A549 (cell line): ENCODE results near the gene PRKCZ. TPM values are rescaled to one million over a fixed set of nuclear protein-coding genes. Genes with fewer than 3 reads are reported as not detected.

Source experiments
- ATAC-seq, 2 experiments: fragments of 200-7000 bp in 1 of 2; fragments of >200 bp in 1 of 2; cut with Nextera tagmentation in 1 of 2; cut with Tn5 transposase in 1 of 2; 3 replicates each; pipeline versions ENCODE4 v1.8.0 to v1.9.1; 2018 to 2020; ENCODE audit warnings: mild to moderate bottlenecking in 1 of 2, moderate library complexity in 1 of 2
- CTCF ChIA-PET: fragments of 300-600 bp; sonication (Branson Sonifier 250); formaldehyde crosslinking; extraction: SDS; loops from one replicate; lab custom pipeline; 2021; ENCODE audit warnings: antibody characterized with exemption, inconsistent platforms; lab: Yijun Ruan, JAX
- POLR2A ChIA-PET: fragments of 350-600 bp; formaldehyde crosslinking; extraction: SDS; loops from one replicate; lab custom pipeline; 2021; ENCODE audit warnings: antibody characterized with exemption, inconsistent platforms; lab: Yijun Ruan, JAX
- DNase-seq, 2 experiments: peaks; one replicate each; pipeline versions ENCODE4 v3.0.0 to v3.0.0-alpha.2; 2011 to 2016; ENCODE audit warnings: low read depth in 1 of 2, low spot score in 1 of 2
- FAIRE-seq: peaks from 2 replicates; lab custom pipeline; 2011; peaks lifted over from hg19 to GRCh38; lab: Jason Lieb, UNC
- H3K27ac ChIP-seq, 2 experiments: fragments of >200 bp; sonication (Bioruptor Twin); formaldehyde crosslinking; 3 replicates each; pipeline ENCODE4 v1.5.1; 2016 to 2017
- H3K4me1 ChIP-seq: fragments of >200 bp; sonication (Bioruptor Twin); formaldehyde crosslinking; 3 replicates; pipeline ENCODE4 v1.6.1; 2016
- H3K4me2 ChIP-seq: fragments of >200 bp; sonication (Bioruptor Twin); formaldehyde crosslinking; 3 replicates; pipeline ENCODE4 v1.6.1; 2016
- H3K4me3 ChIP-seq: fragments of >200 bp; sonication (Bioruptor Twin); formaldehyde crosslinking; 3 replicates; pipeline ENCODE4 v1.5.1; 2016
- H3K9me3 ChIP-seq: fragments of >200 bp; sonication (Bioruptor Twin); formaldehyde crosslinking; 3 replicates; pipeline ENCODE4 v1.6.1; 2016
- BHLHE40 ChIP-seq: IDR thresholded peaks from 2 replicates; pipeline ENCODE4 v1.6.1; 2012; ENCODE audit warnings: low read depth, low read length, inconsistent platforms
- CHD2 ChIP-seq: fragments of 150-350 bp; IDR thresholded peaks from 2 replicates; pipeline ENCODE4 v1.6.1; 2014; ENCODE audit warnings: low read length; ENCODE audit not compliant: partially characterized antibody
- FOXS1 ChIP-seq: fragments of 250-450 bp; sonication (Bioruptor Pico); IDR thresholded peaks from 2 replicates; pipeline ENCODE4 v1.5.0; 2020; ENCODE audit warnings: mild to moderate bottlenecking, moderate library complexity
- HOXA7 ChIP-seq: fragments of 250-450 bp; sonication (Bioruptor Pico); IDR thresholded peaks from 2 replicates; pipeline ENCODE4 v1.5.0; 2020; ENCODE audit warnings: mild to moderate bottlenecking, moderate library complexity
- HOXB13 ChIP-seq: fragments of 250-450 bp; sonication (Bioruptor Pico); IDR thresholded peaks from 2 replicates; pipeline ENCODE4 v1.5.0; 2020; ENCODE audit warnings: low read depth, mild to moderate bottlenecking, moderate library complexity
- HOXB5 ChIP-seq: fragments of 250-450 bp; sonication (Bioruptor Pico); IDR thresholded peaks from 2 replicates; pipeline ENCODE4 v1.5.0; 2020; ENCODE audit warnings: mild to moderate bottlenecking, moderate library complexity
- JUNB ChIP-seq: fragments of >200 bp; sonication (Bioruptor Twin); formaldehyde crosslinking; IDR thresholded peaks from 2 replicates; pipeline ENCODE4 v1.6.1; 2016
- KDM1A ChIP-seq: fragments of 200-600 bp; sonication (generic); IDR thresholded peaks from 2 replicates; pipeline ENCODE4 v1.6.1; 2016; ENCODE audit warnings: low read depth, mild to moderate bottlenecking
- KDM5A ChIP-seq: fragments of 200-600 bp; sonication (generic); IDR thresholded peaks from 2 replicates; pipeline ENCODE4 v1.6.1; 2016; ENCODE audit warnings: antibody characterized with exemption, mild to moderate bottlenecking
- MAZ ChIP-seq: fragments of 150-350 bp; IDR thresholded peaks from 2 replicates; pipeline ENCODE4 v1.6.1; 2014; ENCODE audit warnings: antibody characterized with exemption, low read depth, low read length, borderline replicate concordance
- PHF8 ChIP-seq: fragments of 200-600 bp; sonication (generic); IDR thresholded peaks from 2 replicates; pipeline ENCODE4 v1.6.1; 2016; ENCODE audit warnings: low read depth, mild to moderate bottlenecking, antibody characterized with exemption, moderate library complexity, borderline replicate concordance
- RAD21 ChIP-seq, 2 experiments: fragments of >200 bp in 1 of 2; sonication (Bioruptor Twin) in 1 of 2; formaldehyde crosslinking in 1 of 2; IDR thresholded peaks in 1 of 2; conservative IDR thresholded peaks in 1 of 2; 2 replicates in 1 of 2; 3 replicates in 1 of 2; pipeline ENCODE4 v1.6.1; 2012 to 2018; ENCODE audit warnings: inconsistent platforms in 1 of 2
- SMC3 ChIP-seq: fragments of >200 bp; sonication (Bioruptor Twin); formaldehyde crosslinking; IDR thresholded peaks from 3 replicates; pipeline ENCODE4 v1.6.1; 2018; ENCODE audit warnings: inconsistent platforms
- TP53 ChIP-seq: fragments of 250-450 bp; sonication (Bioruptor Pico); IDR thresholded peaks from 2 replicates; pipeline ENCODE4 v1.5.0; 2021; ENCODE audit warnings: mild to moderate bottlenecking, moderate library complexity
- ZNF302 ChIP-seq: fragments of 250-450 bp; sonication (Bioruptor Pico); IDR thresholded peaks from 2 replicates; pipeline ENCODE4 v1.9.0; 2021; ENCODE audit warnings: inconsistent platforms, mild to moderate bottlenecking, moderate library complexity
- WGBS: methylation state at CpG from one replicate; pipeline ENCODE4 v1.1.6; 2017; ENCODE audit errors: missing lambda C conversion rate; 5-methylcytosine and 5-hydroxymethylcytosine counted together
- polyA plus RNA-seq, 4 experiments: library from polyadenylated mRNA; depleted of rRNA in 3 of 4; stranded (reverse); fragments of >200 nt; fragmentation: RNase III in 1 of 4; extraction: RNeasy Plus Mini Kit Qiagen cat#74134 plus additional on column Dnase treatment in 1 of 4; gene quantifications; 2 replicates in 3 of 4; 3 replicates in 1 of 4; pipeline ENCODE4 v1.2.3, GENCODE V29; 2011 to 2017
- TF ChIP-seq, protein P1 (sequence below): fragments of >200 bp; sonication (Bioruptor Twin); formaldehyde crosslinking; IDR thresholded peaks from 3 replicates; pipeline ENCODE4 v1.5.1; 2016
- TF ChIP-seq, protein P2 (sequence below): IDR thresholded peaks from 2 replicates; pipeline ENCODE4 v1.6.1; 2012; ENCODE audit warnings: low read depth, borderline replicate concordance
- TF ChIP-seq, protein P3 (sequence below): IDR thresholded peaks from 2 replicates; pipeline ENCODE4 v1.6.1; 2012
- TF ChIP-seq, protein P4 (sequence below): IDR thresholded peaks from 2 replicates; pipeline ENCODE4 v1.6.1; 2012
- TF ChIP-seq, protein P5 (sequence below): fragments of 250-450 bp; sonication (Bioruptor Pico); IDR thresholded peaks from 2 replicates; pipeline ENCODE4 v1.5.0; 2020; ENCODE audit warnings: low read depth, mild to moderate bottlenecking, moderate library complexity
- TF ChIP-seq, protein P6 (sequence below): fragments of 150-350 bp; IDR thresholded peaks from 2 replicates; pipeline ENCODE4 v1.6.1; 2014; ENCODE audit warnings: low read depth, mild to moderate bottlenecking, low read length

PRKCZ gene
- polyA plus RNA-seq, 2 of the 4 experiments (the other 2 are of a cell fraction) = 9.5 to 9.8 TPM

DNA sequence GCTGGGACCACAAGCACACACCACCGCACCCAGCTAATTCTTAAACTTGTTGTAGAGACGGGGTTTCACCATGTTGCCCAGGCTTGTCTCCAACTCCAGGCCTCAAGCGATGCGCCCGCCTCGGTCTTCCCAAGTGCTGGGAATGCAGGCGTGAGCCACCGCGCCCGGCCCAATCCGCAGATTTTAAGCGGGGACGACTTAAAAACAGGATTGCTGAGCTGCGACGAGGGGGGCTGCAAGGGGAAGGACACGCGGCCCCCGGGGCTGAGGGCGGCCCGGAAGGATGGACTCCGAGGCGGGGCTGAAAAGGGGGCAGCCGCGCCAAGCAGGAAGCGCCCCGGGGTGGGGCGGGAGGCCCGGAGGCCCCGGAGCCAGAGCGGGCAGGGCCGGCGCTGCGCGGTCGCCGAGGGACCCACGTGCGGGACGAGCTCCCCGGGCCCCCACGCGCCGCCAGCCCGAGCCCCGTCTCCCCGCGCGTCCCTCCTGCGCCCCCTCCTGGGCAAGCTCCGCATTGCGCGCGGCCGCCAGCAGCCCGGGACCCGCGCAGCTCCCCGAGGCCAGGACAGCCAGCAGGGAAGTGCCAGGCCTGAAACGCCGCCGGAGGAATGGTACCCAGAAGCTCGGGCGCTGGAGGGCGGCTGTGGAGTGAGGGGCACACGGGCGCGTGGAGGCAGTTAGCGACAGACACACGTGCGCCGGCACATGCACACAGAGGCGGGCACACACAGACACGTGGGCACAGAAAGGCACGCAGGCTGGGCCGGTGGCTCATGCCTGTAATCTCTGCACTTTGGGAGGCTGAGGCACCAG, 5.5 kb upstream of the PRKCZ start:
- H3K4me1 ChIP-seq = no peaks in the 10 kb centered on the region
- peak overlapping the region; percentile 74 for H3K4me2 ChIP-seq
- FAIRE-seq (no peak), ATAC-seq (peak; percentile 53 to 70; a peak in 4 of 6 replicates), DNase-seq (peak; percentile 39 to 53)
- peak overlapping the region; percentile 56 to 89; a peak in 5 of 6 replicates for H3K27ac ChIP-seq
- ChIA-PET CTCF (interaction anchor here (0.6 to 9.5 kb wide), 43 partner anchors 9 to 498 kb away, joined by 3 to 127 read pairs (median 5); partner anchors contain the start of genes CFAP74 and GABRD), POLR2A (interaction anchor here (1.2 kb wide), 1 partner anchor 85 kb away, joined by 5 read pairs; no protein-coding TSS in a partner anchor)
- TF ChIP-seq, protein P1, sequence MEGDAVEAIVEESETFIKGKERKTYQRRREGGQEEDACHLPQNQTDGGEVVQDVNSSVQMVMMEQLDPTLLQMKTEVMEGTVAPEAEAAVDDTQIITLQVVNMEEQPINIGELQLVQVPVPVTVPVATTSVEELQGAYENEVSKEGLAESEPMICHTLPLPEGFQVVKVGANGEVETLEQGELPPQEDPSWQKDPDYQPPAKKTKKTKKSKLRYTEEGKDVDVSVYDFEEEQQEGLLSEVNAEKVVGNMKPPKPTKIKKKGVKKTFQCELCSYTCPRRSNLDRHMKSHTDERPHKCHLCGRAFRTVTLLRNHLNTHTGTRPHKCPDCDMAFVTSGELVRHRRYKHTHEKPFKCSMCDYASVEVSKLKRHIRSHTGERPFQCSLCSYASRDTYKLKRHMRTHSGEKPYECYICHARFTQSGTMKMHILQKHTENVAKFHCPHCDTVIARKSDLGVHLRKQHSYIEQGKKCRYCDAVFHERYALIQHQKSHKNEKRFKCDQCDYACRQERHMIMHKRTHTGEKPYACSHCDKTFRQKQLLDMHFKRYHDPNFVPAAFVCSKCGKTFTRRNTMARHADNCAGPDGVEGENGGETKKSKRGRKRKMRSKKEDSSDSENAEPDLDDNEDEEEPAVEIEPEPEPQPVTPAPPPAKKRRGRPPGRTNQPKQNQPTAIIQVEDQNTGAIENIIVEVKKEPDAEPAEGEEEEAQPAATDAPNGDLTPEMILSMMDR = peak; percentile 66
- TF ChIP-seq, protein P2, sequence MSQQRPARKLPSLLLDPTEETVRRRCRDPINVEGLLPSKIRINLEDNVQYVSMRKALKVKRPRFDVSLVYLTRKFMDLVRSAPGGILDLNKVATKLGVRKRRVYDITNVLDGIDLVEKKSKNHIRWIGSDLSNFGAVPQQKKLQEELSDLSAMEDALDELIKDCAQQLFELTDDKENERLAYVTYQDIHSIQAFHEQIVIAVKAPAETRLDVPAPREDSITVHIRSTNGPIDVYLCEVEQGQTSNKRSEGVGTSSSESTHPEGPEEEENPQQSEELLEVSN = peak; percentile 62
- no peak for TF ChIP-seq PHF8
- TF ChIP-seq HOXB13 (CRISPR knock-in tag) = no peak
- TF ChIP-seq HOXA7 (CRISPR knock-in tag) = no peak
- no peak for TF ChIP-seq CHD2
- TF ChIP-seq, protein P3, sequence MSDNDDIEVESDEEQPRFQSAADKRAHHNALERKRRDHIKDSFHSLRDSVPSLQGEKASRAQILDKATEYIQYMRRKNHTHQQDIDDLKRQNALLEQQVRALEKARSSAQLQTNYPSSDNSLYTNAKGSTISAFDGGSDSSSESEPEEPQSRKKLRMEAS = peak; percentile 63; the same call in 1 of the 2 replicates
- peak; percentile 53 for TF ChIP-seq SMC3
- peak; percentile 52 to 70 for TF ChIP-seq RAD21 (conservative IDR thresholded peaks at IDR 0.05 in 1 of 2, IDR thresholded peaks at IDR 0.05 in 1 of 2)
- TF ChIP-seq, protein P4, sequence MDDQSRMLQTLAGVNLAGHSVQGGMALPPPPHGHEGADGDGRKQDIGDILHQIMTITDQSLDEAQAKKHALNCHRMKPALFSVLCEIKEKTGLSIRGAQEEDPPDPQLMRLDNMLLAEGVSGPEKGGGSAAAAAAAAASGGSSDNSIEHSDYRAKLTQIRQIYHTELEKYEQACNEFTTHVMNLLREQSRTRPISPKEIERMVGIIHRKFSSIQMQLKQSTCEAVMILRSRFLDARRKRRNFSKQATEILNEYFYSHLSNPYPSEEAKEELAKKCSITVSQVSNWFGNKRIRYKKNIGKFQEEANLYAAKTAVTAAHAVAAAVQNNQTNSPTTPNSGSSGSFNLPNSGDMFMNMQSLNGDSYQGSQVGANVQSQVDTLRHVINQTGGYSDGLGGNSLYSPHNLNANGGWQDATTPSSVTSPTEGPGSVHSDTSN = no peak
- TF ChIP-seq BHLHE40 = no peak
- H3K4me3 ChIP-seq = peak overlapping the region; percentile 29; the same call in 2 of the 3 replicates
- WGBS = 56% methylated on average over 5 of the region's 75 CpGs
- no peaks in the 10 kb centered on the region for H3K9me3 ChIP-seq

DNA sequence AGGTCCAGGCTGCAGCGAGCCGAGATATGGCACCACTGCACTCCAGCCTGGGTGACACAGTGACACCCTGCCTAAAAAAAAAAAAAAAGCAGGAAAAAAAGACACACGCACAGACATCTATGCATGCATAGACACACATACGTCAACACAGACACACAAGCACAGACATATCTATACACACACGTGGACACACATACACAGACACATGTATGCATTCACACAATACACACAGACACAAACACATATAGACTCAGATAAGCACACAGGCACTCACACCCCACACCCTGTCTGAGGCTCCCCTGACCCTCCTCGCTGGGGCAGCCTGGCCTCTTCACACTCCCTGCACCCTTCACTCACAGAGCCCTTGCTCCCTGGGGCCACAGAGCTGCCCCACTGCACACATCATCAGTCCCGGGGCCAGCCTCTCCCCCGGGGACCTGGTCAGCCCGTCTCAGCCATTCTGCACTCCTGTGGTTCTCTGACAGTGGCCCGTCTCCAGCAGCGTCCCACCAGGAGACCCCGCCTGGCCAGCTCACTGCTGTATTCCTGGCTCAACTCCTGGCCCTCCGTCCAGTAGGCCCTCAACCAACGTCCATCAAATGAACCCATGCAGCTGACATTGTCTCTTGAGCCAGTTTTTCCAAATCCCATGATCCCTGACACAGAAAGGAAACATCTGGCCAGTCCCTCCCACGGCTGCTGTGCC, 4.6 kb upstream of the PRKCZ start:
- FAIRE-seq (no peak), DNase-seq (no peak), ATAC-seq (no peak)
- Histone ChIP-seq H3K4me3 (no peak overlapping the region), H3K27ac (no peak overlapping the region), H3K4me1 (no peaks in the 10 kb centered on the region), H3K4me2 (no peak overlapping the region), H3K9me3 (no peaks in the 10 kb centered on the region)
- TF ChIP-seq ZNF302 (CRISPR knock-in tag) (no peak), KDM1A (no peak), HOXB5 (no peak), BHLHE40 (no peak), FOXS1 (no peak), MAZ (no peak), JUNB (no peak), KDM5A (no peak), TP53 (no peak)
- TF ChIP-seq, protein P4 = no peak
- TF ChIP-seq, protein P5, sequence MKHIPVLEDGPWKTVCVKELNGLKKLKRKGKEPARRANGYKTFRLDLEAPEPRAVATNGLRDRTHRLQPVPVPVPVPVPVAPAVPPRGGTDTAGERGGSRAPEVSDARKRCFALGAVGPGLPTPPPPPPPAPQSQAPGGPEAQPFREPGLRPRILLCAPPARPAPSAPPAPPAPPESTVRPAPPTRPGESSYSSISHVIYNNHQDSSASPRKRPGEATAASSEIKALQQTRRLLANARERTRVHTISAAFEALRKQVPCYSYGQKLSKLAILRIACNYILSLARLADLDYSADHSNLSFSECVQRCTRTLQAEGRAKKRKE = no peak
- TF ChIP-seq, protein P6, sequence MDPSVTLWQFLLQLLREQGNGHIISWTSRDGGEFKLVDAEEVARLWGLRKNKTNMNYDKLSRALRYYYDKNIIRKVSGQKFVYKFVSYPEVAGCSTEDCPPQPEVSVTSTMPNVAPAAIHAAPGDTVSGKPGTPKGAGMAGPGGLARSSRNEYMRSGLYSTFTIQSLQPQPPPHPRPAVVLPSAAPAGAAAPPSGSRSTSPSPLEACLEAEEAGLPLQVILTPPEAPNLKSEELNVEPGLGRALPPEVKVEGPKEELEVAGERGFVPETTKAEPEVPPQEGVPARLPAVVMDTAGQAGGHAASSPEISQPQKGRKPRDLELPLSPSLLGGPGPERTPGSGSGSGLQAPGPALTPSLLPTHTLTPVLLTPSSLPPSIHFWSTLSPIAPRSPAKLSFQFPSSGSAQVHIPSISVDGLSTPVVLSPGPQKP = no peak
- WGBS = 83% methylated on average over 13 of the region's 15 CpGs
- ChIA-PET CTCF (interaction anchor here (0.8 to 9.5 kb wide), 38 partner anchors 7 to 143 kb away, joined by 3 to 127 read pairs (median 5); partner anchors contain the start of genes CFAP74 and GABRD), POLR2A (interaction anchor here (1.2 kb wide), 1 partner anchor 85 kb away, joined by 5 read pairs; no protein-coding TSS in a partner anchor)
